SK-N-SH (cell line): ENCODE data around the gene ATAD3B.
"Not testable (repeated sequence)": the region's sequence is repeated elsewhere in the genome, so short reads cannot be mapped to it uniquely, and the experiment has no call there.

ENCODE experiments used
- FOXJ3 ChIP-seq: sonication (generic); formaldehyde crosslinking; IDR thresholded peaks from 2 replicates; pipeline ENCODE4 v1.5.1; 2020; ENCODE audit warnings: mild to moderate bottlenecking, missing genetic modification reagents
- RCOR1 ChIP-seq: fragments of 150-350 bp; IDR thresholded peaks from 2 replicates; pipeline ENCODE4 v1.6.1; 2017; ENCODE audit warnings: antibody characterized with exemption, low read length
- RFX5 ChIP-seq: IDR thresholded peaks from 2 replicates; pipeline ENCODE4 v1.6.1; 2012; ENCODE audit warnings: mild to moderate bottlenecking, improper control_type of control experiment, low read length

DNA sequence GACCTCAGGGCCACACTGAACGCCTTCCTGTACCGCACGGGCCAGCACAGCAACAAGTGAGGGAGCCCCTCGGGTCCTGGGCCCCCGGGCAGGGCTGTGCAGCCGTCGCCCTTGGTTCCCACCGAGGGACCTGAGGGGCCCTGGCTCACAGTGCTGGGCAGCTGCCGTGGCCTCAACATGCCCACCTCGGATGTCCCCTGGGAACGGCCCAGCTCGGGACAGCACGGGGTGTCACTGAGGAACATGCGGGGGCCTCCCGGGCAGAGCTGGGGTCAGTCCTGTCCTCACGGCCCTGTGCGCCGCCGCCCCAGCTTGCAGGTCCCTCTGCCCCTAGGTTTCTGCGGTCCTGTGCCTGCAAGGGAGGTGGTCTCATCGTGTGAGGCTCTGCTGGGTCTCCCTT is 54.9 kb downstream of the ATAD3B start:
- TF ChIP-seq RCOR1, RFX5, FOXJ3: not testable (repeated sequence)
